Activated CD4-positive, alpha-beta T cell treated with anti-CD3 and anti-CD28 coated beads for 48 hours (primary cell): Measurements from ENCODE around the gene GIMAP8.
A peak's percentile ranks its signal among the peaks of the same experiment; 100 is the strongest.
"Not testable (repeated sequence)": the region's sequence is repeated elsewhere in the genome, so short reads cannot be mapped to it uniquely, and the experiment has no call there.

Experiments
- DNase-seq: peaks from one replicate; pipeline ENCODE4 v3.0.0-alpha.2; 2020

GIMAP8 gene

GRCh38 chr7:150516956-150517745 is 66.7 kb downstream of the GIMAP8 start:
- no peak for DNase-seq

- DNase-seq = no peak
These were observed 68.9 kb downstream of the GIMAP8 start for GRCh38 chr7:150519310-150519709.

DNA sequence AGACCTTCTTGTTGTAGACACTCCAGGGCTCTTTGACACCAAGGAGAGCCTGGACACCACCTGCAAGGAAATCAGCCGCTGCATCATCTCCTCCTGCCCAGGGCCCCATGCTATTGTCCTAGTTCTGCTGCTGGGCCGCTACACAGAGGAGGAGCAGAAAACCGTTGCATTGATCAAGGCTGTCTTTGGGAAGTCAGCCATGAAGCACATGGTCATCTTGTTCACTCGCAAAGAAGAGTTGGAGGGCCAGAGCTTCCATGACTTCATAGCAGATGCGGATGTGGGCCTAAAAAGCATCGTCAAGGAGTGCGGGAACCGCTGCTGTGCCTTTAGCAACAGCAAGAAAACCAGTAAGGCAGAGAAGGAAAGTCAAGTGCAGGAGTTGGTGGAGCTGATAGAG is 69.7 kb downstream of the GIMAP8 start:
- peak; percentile 60 for DNase-seq

DNA sequence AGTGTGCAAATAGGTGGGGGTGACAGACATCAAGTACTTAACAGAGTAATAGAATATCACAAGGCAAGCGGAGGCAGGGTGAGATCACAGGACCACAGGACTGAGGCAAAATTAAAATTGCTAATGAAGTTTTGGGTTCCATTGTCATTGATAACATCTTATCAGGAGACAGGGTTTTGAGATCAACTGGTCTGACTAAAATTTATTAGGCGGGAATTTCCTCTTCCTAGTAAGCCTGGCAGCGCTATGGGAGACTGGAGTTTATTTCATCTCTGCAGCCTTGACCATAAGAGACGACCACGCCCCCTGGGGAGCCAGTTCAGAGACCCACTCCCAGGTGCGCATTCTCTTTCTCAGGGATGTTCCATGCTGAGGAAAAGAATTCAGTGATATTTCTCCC is 72.5 kb downstream of the GIMAP8 start:
- not testable (repeated sequence) for DNase-seq

- peak; percentile 40 for DNase-seq
These were observed 73.6 kb downstream of the GIMAP8 start for GRCh38 chr7:150524018-150524417.
